SIG-M5 treated with dmso at 0.1 percent for 504 hours (cell line): ENCODE measurements around the gene CALD1.

Experiments used
- DNase-seq: peaks from one replicate; lab custom pipeline; 2025; ENCODE audit not compliant: unreplicated experiment; lab: John Stamatoyannopoulos, UW

CALD1 gene

GRCh38 chr7:134758981-134759380 lies 20.5 kb upstream of the CALD1 start:
- no peak for DNase-seq

GRCh38 chr7:134761266-134761665 lies 18.2 kb upstream of the CALD1 start:
- no peak for DNase-seq

GRCh38 chr7:134763960-134764359 lies 15.5 kb upstream of the CALD1 start:
- DNase-seq = no peak

GRCh38 chr7:134764365-134764764 lies 15.1 kb upstream of the CALD1 start:
- DNase-seq = no peak

GRCh38 chr7:134766779-134767519 lies 12.5 kb upstream of the CALD1 start:
- DNase-seq = no peak

- no peak for DNase-seq
Measured at GRCh38 chr7:134767520-134768168, 11.8 kb upstream of the CALD1 start.

- DNase-seq = no peak
Measured at GRCh38 chr7:134768243-134768642, 11.2 kb upstream of the CALD1 start.

GRCh38 chr7:134770676-134771075 lies 8.8 kb upstream of the CALD1 start:
- DNase-seq = no peak

GRCh38 chr7:134771111-134771510 lies 8.3 kb upstream of the CALD1 start:
- DNase-seq = no peak

GRCh38 chr7:134771889-134772288 lies 7.5 kb upstream of the CALD1 start:
- DNase-seq = no peak

GRCh38 chr7:134772401-134772800 lies 7.0 kb upstream of the CALD1 start:
- DNase-seq = no peak

- DNase-seq = no peak
Measured at GRCh38 chr7:134773164-134773563, 6.3 kb upstream of the CALD1 start.

- no peak for DNase-seq
Measured at GRCh38 chr7:134774119-134774518, 5.3 kb upstream of the CALD1 start.

- no peak for DNase-seq
Measured at GRCh38 chr7:134777470-134777869, 2.0 kb upstream of the CALD1 start.

GRCh38 chr7:134777908-134778580 lies 1.4 kb upstream of the CALD1 start:
- DNase-seq = no peak

- no peak for DNase-seq
Measured at GRCh38 chr7:134779741-134780065, 269 bp downstream of the CALD1 start.

- DNase-seq = no peak
Measured at GRCh38 chr7:134780166-134780828, 863 bp downstream of the CALD1 start.

GRCh38 chr7:134781171-134781570 lies 1.7 kb downstream of the CALD1 start:
- no peak for DNase-seq

- no peak for DNase-seq
Measured at GRCh38 chr7:134782121-134782623, 2.7 kb downstream of the CALD1 start.

- DNase-seq = no peak
Measured at GRCh38 chr7:134783294-134784069, 4.0 kb downstream of the CALD1 start.
